ENCODE measurements around the gene LRIG1.

- TF ChIP-seq CTCF (IDR thresholded peaks at IDR 0.05; ENCODE audit: low read length): no peak
- no peak for TF ChIP-seq EZH2phosphoT487 (IDR thresholded peaks at IDR 0.05; ENCODE audit: low read length)
- TF ChIP-seq EZH2 (optimal IDR thresholded peaks at IDR 0.05; ENCODE audit: low read depth, low read length): no peak
These were observed 150.2 kb downstream of the LRIG1 start for GRCh38 chr3:66350601-66351000.

Measured in MM.1S (cell line).